ACHN (cell line): ENCODE data around the gene FBLN5.
"Not testable (repeated sequence)": the region's sequence is repeated elsewhere in the genome, so short reads cannot be mapped to it uniquely, and the experiment has no call there.

Experiments used
- DNase-seq: peaks from one replicate; pipeline ENCODE4 v3.0.0-alpha.2; 2015
- in situ Hi-C: cut with HindIII; loops from 2 replicates; pipeline ENCODE4 v1.10.0; 2017; ENCODE audit warnings: low sequenced_read_pairs, low pct_ligation_motif_present, low pct_unique_long_range_greater_than_20kb

The FBLN5 gene

GRCh38 chr14:91848504-91849001 is 98.9 kb downstream of the FBLN5 start:
- in situ Hi-C loops: no loop called here
- DNase-seq: no peak

GRCh38 chr14:91847693-91848092 is 99.8 kb downstream of the FBLN5 start:
- in situ Hi-C loops: no loop called here
- no peak for DNase-seq

GRCh38 chr14:91845652-91846051 is 101.8 kb downstream of the FBLN5 start:
- in situ Hi-C loops: no loop called here
- no peak for DNase-seq

GRCh38 chr14:91845056-91845455 is 102.4 kb downstream of the FBLN5 start:
- DNase-seq, in situ Hi-C loops: not testable (repeated sequence)

DNA sequence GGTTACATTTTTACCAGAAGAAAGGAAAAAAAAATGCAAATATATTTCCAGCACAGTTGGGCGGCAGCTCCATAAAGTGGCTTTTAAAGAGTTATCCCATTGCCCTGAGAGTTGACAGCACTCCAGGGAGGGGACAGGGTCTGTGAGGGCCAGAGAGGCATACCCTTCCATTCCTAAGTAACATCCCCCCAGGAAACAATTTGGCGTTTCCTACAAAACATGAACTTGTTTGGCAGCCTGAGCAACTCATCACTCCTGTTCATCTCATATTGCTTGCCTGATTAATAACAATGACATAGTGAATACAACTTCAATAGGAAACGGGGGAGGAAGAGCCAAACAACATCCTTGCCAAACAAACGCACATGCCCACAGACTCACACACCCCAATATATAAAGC is 103.5 kb downstream of the FBLN5 start:
- in situ Hi-C loops: no loop called here
- no peak for DNase-seq

DNA sequence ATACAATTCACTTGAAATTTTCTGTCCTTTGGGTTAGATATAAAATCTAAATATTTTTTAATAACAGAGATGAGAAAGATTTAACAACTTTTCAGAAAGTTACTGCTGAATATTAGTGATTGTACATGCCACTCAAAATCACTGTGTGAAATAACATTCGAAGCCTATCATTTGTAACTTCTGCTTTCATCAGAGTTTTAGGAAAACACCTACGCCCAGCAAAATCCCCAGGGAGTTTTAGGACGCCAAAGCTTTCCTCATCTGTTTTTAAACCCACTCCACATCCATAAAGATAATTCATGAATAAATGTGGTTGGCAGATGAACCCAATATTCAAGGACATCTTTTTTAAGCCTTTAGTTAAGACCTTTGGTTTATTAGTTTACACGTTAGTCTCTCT is 104.1 kb downstream of the FBLN5 start:
- no peak for DNase-seq
- in situ Hi-C loops: no loop called here

DNA sequence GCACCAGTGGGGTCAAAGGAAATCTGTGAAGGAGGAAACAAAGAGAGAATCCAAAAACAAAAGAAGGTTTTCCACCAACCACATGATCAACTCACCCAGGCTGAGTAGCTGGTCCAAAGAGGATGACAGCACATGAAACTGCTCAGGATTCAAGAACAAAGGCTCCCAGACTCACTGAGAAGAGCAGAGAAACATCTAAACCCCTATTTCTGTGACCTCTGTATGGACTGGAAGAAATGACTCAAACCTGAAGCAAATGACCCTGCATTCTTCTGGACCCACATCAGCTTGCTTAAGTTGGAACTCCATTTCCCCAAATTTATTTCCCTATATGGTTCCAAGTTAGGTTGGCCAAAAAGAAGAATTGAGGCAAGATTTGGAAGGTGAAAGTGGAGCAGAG is 106.4 kb downstream of the FBLN5 start:
- in situ Hi-C loops: no loop called here
- no peak for DNase-seq

- DNase-seq: no peak
- in situ Hi-C loops: no loop called here
Measured at GRCh38 chr14:91839749-91840148, 107.7 kb downstream of the FBLN5 start.

DNA sequence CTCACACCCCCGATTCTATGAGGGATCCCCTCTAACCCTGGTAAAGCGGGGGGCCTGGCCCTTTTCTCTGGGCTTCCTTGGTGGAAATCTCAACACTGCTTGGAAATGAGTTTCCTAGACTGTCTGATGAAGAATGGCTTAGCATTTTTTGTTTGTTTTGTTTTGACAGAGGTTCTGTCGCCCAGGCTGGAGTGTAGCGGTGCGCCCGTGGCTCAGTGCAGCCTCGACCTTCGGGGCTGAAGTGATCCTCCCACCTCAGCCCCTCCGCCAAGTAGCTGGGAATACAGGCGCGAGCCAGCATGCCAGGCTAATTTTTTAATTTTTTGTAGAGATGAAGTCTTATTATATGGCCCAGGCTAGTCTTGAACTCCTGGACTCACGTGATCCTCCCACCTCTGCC is 110.4 kb downstream of the FBLN5 start:
- no peak for DNase-seq
- in situ Hi-C loops: no loop called here

GRCh38 chr14:91835920-91836843 is 111.3 kb downstream of the FBLN5 start:
- in situ Hi-C loops: no loop called here
- DNase-seq: peak; percentile 31

GRCh38 chr14:91835197-91835919 is 112.1 kb downstream of the FBLN5 start:
- in situ Hi-C loops: no loop called here
- no peak for DNase-seq

DNA sequence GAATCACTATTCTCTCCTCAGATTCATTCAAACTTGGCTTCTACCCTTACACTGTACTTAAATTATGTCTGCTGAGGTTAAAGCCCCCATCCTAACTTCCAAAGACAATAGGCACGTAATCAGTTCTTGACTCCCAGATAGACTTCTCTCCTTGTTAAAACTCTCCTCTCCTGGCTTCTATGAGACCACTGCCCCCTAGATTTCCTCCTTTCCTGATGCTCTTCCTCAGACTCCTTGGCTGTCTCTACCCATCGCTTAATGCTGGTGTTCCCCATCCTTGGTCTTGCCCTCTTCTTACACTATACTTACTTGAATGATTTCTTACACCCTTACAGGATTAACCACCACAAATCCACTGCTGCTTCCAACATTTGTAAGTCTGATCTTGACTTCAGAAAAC is 112.9 kb downstream of the FBLN5 start:
- DNase-seq: no peak
- in situ Hi-C loops: no loop called here

- no peak for DNase-seq
- in situ Hi-C loops: no loop called here
Measured at GRCh38 chr14:91831337-91831736, 116.2 kb downstream of the FBLN5 start.

DNA sequence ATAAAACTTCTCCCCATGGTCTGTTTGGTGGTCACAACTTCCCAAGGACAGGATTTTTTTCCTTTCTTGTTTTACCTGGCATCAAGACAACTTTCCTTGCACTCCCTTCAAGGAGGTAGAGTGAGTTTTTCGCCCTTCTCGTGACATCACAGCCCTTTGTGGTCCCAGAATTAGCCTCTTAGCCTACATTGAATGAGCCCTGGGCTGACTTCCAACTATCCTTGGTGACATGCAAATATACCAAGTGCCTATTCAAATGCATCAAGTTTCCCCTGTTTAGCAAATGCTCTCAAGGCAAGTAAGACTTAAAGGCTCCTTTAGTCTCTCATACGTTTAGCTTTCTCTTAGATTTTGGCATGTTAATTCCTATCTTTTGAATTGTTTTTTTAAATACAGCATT is 116.7 kb downstream of the FBLN5 start:
- in situ Hi-C loops: no loop called here
- no peak for DNase-seq

GRCh38 chr14:91829511-91829910 is 118.0 kb downstream of the FBLN5 start:
- in situ Hi-C loops: no loop called here
- DNase-seq: no peak

DNA sequence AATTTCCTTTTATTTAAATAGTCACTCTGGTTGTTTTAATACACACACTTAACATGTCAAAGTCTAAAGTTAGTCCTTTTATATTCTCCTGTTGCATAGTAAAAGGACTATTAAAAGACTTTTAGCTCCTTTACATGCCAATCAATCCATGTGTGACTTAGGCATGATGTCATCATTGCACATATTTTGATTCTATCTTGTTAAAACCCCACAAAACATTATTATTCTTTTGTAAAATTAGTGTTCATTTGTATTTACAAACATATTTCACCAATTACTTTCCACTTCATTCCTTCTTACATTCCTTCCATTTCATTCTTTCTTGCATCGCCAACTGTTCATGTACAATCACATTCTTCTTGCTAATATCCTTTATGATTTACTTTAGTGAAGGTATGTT is 119.7 kb downstream of the FBLN5 start:
- no peak for DNase-seq
- in situ Hi-C loops: no loop called here
